Measurements from ENCODE around the gene MAGI3.

The MAGI3 gene

GRCh38 chr1:113456967-113457366 is 66.7 kb downstream of the MAGI3 start:
- TF ChIP-seq TAF1 (IDR thresholded peaks at IDR 0.05; ENCODE audit: low read depth) = no peak
- TF ChIP-seq TEAD4 (IDR thresholded peaks at IDR 0.05) = 0 out of 2 replicates have a peak, but pooled peaks have one; percentile 32
- no peak for TF ChIP-seq FOXM1 (IDR thresholded peaks at IDR 0.05; ENCODE audit: borderline replicate concordance, low read depth)
- TF ChIP-seq EP300 (IDR thresholded peaks at IDR 0.05; ENCODE audit: borderline replicate concordance) = peak; percentile 39; the same call in 1 of the 2 replicates
- TF ChIP-seq MAX (IDR thresholded peaks at IDR 0.05) = no peak
- TF ChIP-seq ZBTB7A (IDR thresholded peaks at IDR 0.05; ENCODE audit: low read depth) = no peak
- TF ChIP-seq USF1 (IDR thresholded peaks at IDR 0.05) = no peak
- TF ChIP-seq TCF12 (IDR thresholded peaks at IDR 0.05; ENCODE audit: low read depth) = no peak
- TF ChIP-seq RAD21 (IDR thresholded peaks at IDR 0.05; ENCODE audit: low read depth) = no peak
- no peak for TF ChIP-seq EGR1 (IDR thresholded peaks at IDR 0.05)
- no peak for TF ChIP-seq REST (IDR thresholded peaks at IDR 0.05; ENCODE audit: low read depth)
- TF ChIP-seq YY1 (IDR thresholded peaks at IDR 0.05; ENCODE audit: low read depth) = no peak
- peak; percentile 82 for TF ChIP-seq NFIC (IDR thresholded peaks at IDR 0.05)
- TF ChIP-seq CREB1 (IDR thresholded peaks at IDR 0.05; ENCODE audit: low read depth) = no peak
- TF ChIP-seq CEBPB (IDR thresholded peaks at IDR 0.05) = no peak

- TF ChIP-seq YY1 (IDR thresholded peaks at IDR 0.05; ENCODE audit: low read depth) (no peak), REST (IDR thresholded peaks at IDR 0.05; ENCODE audit: low read depth) (no peak), TAF1 (IDR thresholded peaks at IDR 0.05; ENCODE audit: low read depth) (no peak), TCF12 (IDR thresholded peaks at IDR 0.05; ENCODE audit: low read depth) (no peak), CREB1 (IDR thresholded peaks at IDR 0.05; ENCODE audit: low read depth) (no peak), USF1 (IDR thresholded peaks at IDR 0.05) (no peak), ZBTB7A (IDR thresholded peaks at IDR 0.05; ENCODE audit: low read depth) (no peak), NFIC (IDR thresholded peaks at IDR 0.05) (no peak), FOXM1 (IDR thresholded peaks at IDR 0.05; ENCODE audit: borderline replicate concordance, low read depth) (no peak), EGR1 (IDR thresholded peaks at IDR 0.05) (no peak), EP300 (IDR thresholded peaks at IDR 0.05; ENCODE audit: borderline replicate concordance) (no peak), MAX (IDR thresholded peaks at IDR 0.05) (no peak), RAD21 (IDR thresholded peaks at IDR 0.05; ENCODE audit: low read depth) (no peak), TEAD4 (IDR thresholded peaks at IDR 0.05) (no peak), CEBPB (IDR thresholded peaks at IDR 0.05) (no peak)
These were observed 69.0 kb downstream of the MAGI3 start for GRCh38 chr1:113459279-113459678.

GRCh38 chr1:113467991-113468390 is 77.7 kb downstream of the MAGI3 start:
- no peak for TF ChIP-seq FOXM1 (IDR thresholded peaks at IDR 0.05; ENCODE audit: borderline replicate concordance, low read depth)
- no peak for TF ChIP-seq ZBTB7A (IDR thresholded peaks at IDR 0.05; ENCODE audit: low read depth)
- TF ChIP-seq MAX (IDR thresholded peaks at IDR 0.05) = no peak
- TF ChIP-seq REST (IDR thresholded peaks at IDR 0.05; ENCODE audit: low read depth) = no peak
- TF ChIP-seq USF1 (IDR thresholded peaks at IDR 0.05) = no peak
- TF ChIP-seq NFIC (IDR thresholded peaks at IDR 0.05) = no peak
- no peak for TF ChIP-seq YY1 (IDR thresholded peaks at IDR 0.05; ENCODE audit: low read depth)
- no peak for TF ChIP-seq TEAD4 (IDR thresholded peaks at IDR 0.05)
- no peak for TF ChIP-seq TCF12 (IDR thresholded peaks at IDR 0.05; ENCODE audit: low read depth)
- no peak for TF ChIP-seq EGR1 (IDR thresholded peaks at IDR 0.05)
- TF ChIP-seq EP300 (IDR thresholded peaks at IDR 0.05; ENCODE audit: borderline replicate concordance) = no peak
- no peak for TF ChIP-seq CEBPB (IDR thresholded peaks at IDR 0.05)
- TF ChIP-seq CREB1 (IDR thresholded peaks at IDR 0.05; ENCODE audit: low read depth) = no peak
- no peak for TF ChIP-seq RAD21 (IDR thresholded peaks at IDR 0.05; ENCODE audit: low read depth)
- no peak for TF ChIP-seq TAF1 (IDR thresholded peaks at IDR 0.05; ENCODE audit: low read depth)

All from Ishikawa (cell line).